Amygdala (tissue), 56 donors: ENCODE results near the gene SLC26A6.

Experiments
- DNase-seq, 56 donors: peaks; one replicate each; lab custom pipeline; 2025; lab: John Stamatoyannopoulos, UW

Gene SLC26A6

GRCh38 chr3:48601622-48601994 lies 33.7 kb downstream of the SLC26A6 start:
- peak in 1 of 56 donors; percentile 18 for DNase-seq

- DNase-seq = no peak
Measured at GRCh38 chr3:48600711-48601621, 34.3 kb downstream of the SLC26A6 start.

- DNase-seq = no peak
Measured at GRCh38 chr3:48599509-48600285, 35.6 kb downstream of the SLC26A6 start.

DNA sequence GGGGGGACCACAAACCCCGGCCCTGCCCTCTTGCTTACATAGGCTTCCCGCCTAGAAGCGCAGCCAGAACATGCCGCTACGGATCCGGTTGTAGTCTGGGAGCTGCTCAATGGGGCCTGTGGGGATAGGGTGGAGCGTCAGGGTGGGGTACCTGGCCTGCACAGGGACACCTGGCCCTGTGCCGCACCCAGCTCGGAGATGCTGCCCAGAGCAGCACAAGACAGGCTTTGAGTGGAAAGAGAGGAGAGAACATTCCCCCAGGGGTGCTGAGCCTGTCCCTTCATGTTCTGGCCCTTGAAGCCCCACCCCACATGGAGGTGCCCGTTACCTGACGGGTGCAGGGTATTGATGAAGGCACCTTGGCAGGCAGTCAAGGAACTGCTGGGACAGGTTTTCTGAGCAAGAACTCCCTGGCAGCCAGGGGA lies 36.2 kb downstream of the SLC26A6 start:
- DNase-seq = no peak

GRCh38 chr3:48598323-48599076 lies 36.8 kb downstream of the SLC26A6 start:
- DNase-seq = no peak

DNA sequence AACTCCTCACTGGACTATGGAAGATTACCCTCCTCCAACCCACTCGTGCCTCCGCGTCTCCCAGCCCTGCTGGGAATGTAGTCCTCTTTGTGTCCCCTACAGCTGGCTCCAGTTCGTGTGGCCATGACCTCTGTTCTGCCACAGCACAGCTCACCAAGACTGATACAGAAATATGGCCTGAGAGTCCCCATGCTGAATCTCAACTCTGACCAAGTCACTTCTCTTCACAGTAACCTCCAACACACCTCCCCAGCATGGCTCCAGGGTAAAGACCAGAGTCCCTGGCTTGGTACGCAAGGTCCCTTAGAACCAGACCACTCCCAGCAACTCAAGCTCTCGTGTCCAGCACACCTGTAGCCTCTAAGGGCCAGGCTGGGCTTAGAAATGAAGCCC lies 37.9 kb downstream of the SLC26A6 start:
- no peak for DNase-seq

DNA sequence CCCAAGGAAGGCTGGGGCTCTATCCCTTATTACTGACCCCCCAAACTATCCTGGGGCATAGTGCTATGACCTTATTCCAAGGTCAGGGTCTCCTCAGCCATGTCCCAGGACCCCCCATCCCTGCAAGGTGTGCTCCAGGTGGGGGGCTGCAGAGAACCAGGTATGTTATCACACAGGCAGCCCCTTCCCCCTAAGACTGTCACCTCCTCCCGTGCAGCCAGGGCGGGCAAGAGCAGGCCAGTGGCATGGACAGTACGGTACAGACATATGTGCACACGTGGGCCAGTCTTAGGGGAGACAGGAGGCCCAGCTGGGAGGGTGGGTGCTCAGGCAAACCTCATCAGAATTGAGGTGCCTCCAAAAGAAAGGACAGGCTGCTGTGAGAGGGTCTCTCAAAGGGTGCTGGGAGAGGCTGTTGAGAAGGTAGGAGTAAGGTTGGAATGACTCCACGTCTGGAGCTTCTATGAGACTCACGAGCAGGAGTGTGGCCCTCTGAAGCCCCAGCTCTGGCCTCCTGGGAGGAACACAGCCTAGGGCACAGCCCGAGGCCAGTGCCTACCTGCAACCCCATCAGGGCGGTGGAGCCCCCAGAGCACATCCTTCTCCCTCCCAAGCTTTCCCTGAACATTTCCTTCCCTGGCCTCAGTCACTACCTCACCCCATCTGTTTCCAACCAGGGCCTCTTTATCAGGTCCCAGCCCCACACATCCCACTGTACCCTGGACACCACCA lies 38.4 kb downstream of the SLC26A6 start:
- DNase-seq = no peak

DNA sequence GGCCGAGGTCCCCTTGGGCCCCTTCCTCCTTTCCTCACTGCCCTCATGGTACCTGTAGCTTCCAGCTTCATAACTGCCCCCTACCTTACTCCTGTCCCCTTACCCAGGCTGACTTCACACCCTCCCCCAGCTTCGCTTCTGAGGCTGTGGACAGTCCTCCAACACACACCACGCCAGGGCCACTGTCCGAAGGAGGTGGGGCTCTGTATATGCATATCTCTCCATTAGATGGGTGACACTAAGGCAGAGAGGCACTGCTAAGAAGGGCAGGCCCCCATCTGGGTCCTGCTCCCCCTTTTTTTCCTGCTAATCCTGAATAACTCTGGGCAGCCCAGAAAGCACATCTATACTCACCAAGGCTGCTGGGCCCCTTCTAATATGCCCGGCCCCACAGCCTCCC lies 39.1 kb downstream of the SLC26A6 start:
- no peak for DNase-seq

DNA sequence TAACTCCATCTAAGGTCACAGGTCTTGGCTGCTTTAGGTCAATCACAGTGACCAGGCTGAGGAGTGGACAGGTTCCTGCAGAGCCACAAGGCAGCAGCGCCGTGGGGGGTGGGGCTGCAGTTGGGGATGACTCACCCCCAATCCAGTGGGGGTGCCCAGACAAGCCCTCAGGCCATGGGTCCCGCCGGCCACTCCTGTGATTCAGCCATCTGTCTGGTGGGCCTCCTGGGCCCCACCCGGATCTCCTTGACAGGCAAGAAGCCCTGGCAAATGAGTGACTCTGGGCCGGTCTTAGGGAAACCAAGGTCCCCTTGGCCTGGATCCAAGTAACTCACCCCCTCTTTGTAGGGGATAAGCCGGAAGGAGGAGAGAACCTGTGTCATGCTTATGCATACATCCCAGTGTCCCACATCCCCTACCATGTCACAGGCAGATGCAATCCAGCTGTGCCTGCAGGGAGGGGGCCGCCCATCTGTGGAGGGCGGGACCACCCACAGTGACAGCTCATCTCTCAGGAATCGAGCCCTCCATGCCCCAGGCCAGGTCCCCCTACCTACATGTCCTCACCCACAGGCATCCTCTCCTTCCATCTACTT lies 39.6 kb downstream of the SLC26A6 start:
- DNase-seq = peak in 3 of 56 donors; percentile 33 to 71 (median 70)

DNA sequence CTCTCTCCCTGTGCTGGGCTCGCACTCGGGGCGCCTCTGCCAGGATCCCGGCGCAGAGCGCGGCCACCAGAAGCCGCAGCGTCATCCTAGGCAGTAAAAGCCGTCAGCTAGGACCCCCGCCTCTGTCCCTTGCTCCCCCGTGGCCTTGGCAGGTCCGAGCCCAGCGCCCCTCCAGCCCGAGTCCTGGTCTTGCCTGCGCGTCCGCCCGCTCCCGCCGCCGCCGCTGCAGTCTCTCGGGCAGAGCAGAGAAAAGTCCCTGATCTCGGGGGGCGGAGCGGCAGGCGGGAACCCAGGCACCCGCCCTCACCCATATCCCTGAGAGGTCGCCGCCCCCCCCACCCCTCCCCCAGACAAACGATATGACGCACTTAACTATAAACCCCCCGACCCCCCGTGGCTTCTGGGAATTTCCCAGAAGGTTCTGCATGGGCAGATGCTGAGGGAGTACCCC lies 40.2 kb downstream of the SLC26A6 start, which contains the start of gene COL7A1:
TSS of gene COL7A1 (minus strand) at position 255 of the 451 bp plus-strand sequence. CDS start at position 85, 170 bp downstream.
- peak in 1 of 56 donors; percentile 70 for DNase-seq

DNA sequence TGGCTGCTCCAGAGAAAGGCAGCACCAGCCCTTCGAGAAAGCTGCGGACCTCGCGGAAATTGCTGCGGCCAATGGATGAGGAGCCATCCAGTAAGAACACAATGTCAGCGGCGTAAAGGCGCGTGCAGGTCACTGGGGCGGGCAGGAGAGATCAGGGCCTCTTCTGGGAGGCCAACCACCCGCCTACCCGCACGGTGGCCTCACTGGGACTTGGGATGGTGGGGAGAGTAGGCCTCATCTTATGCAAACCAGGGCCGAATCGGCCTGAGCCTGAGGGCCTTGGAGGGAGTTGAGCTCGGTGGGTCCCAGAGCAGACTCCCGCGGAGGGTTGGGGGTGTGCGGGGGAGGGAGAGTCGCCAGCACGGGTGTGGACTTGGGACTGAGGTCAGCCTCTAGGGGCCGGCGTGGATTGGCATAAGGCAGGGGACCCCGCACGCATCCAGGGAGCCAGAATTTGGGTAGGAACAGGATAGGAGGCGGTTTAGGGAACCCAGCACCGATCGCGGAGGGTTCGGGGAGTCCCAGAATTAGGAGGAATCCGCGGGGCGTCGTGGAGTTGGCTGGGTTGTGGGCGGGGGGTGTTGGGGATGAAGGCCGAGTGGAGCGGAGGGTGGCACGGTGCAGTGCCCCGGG lies 40.7 kb downstream of the SLC26A6 start:
- DNase-seq = no peak

DNA sequence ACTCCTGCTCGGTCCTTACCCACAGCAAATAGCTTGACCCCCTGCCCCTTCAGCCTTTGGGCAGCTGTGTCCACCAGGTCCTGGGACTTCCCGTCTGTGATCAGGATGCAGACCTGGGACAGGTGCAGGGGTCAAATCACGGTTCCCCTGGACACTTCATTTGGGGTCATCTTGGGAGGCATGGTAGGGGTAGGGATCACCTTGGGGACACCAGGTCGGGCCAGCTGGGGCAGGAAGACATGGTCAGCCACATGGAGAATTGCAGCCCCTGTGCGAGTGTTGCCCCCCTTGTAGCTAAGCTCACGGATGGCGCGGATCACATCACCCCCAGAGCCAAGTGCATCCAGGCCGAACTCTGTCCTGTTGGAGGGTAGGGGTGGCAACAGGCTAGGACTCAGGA lies 41.9 kb downstream of the SLC26A6 start:
- DNase-seq = no peak

DNA sequence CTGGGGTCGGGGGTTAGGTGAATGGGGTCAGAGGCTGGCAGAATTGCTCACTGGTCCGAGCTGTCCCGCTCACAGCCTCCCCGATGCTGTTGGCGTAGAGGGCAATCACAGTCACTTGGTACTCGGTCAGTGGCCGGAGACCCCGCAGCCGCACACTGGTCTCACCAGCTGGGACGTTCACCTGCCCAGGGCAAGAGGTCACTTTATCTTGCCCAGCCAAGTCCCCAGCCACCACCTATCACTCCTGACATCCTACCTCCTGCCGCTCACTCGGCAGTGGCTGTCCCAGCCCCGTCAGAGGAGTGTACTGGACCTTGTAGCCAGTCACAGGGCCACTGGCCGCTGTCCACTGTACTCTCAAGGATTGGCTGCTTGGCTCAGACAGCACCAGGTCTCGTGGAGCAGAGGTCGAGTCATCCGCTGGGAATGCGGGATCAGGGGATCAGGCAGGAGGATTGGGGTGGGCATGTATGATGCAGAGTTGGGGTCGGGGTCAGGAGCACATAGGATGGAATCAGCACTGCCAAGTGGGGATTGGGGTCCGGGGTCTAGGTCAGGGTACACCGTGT lies 42.7 kb downstream of the SLC26A6 start:
- DNase-seq = no peak

DNA sequence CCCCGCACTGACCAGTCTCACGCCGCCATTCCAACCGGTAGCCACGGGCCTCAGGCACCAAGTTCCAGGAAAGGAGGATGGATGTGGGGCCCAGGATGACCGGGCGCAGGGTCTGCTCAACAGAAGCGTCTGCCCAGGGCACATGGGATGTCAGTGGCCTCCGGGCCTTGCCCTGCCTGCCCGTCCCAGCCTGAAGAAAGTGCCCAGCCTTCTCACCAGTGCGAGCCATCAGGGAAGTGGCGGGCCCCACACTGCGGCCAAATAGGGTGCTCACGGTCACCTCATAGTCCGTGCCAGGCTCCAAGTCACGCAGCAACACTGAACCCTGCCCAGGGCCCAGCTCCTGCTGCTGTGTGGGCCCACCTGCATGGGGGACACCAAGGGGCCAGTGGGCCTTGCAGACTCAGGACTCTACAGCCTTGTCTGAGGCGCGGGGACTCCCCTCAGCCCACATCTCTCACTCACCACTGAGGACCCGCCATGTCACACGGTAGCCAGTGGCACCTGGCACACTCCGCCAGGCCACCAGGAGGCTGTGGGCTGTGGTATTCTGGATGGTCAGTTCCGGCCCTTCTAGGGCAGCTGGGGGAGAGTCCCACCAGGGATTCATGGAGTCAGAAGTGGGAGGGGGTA lies 43.3 kb downstream of the SLC26A6 start:
- no peak for DNase-seq

DNA sequence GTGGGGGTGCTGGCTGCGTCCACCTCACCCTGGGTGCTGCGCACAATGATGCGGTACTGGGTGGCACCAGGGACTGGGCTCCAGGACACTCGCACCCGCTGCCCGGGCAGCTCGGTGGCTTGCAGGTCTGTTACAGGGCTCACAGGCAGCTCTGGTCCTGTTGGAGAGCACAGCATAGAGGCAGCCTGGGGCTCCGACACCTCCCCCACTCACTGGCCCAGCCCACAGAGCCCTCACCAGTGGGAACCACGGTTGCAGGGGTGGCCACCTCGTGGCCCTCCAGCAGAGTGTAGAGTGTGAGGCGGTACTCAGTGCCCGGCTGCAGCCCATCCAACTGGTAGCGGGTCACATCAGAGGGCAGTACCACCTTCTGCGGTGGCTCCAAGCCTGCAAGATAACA lies 43.8 kb downstream of the SLC26A6 start:
- no peak for DNase-seq

DNA sequence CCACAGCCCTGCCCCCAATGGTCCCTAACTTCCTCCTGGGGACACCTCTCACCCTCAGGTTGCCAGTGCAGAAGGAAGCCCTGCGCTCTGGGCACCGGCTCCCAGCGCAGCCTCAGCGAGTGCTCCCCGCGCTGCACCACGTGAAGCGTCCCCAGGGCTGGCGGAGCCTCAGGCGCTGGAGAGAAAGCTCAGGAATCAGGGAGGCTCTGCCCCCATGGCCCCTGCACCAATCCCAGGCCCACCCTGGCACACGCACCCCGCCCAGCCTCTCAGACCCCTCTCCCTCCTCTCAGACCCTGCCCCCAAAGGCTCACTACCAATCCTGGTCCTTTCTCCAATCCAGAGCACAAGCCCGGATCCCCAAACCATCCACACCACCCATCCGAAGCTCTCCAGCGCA lies 47.0 kb downstream of the SLC26A6 start:
- no peak for DNase-seq

DNA sequence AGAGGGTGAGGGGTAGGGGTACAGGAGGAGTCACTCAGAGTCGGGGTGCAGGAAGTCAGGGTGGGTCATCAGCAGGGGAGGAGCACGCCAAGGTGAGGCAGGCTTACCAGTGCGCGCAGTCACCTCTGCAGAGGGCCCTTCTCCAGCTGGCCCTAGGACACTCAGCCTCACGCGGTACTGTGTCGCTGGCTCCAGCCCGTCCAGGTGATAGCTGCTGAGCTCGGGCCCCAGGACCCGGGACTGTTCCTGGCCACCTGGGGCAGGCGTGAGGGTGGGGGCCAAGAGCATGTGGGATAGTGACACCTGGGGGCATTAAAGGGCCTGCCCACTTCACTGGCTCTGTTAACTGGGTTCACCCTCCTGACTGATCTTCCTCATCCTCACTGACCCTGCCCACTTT lies 47.6 kb downstream of the SLC26A6 start:
- DNase-seq = no peak

DNA sequence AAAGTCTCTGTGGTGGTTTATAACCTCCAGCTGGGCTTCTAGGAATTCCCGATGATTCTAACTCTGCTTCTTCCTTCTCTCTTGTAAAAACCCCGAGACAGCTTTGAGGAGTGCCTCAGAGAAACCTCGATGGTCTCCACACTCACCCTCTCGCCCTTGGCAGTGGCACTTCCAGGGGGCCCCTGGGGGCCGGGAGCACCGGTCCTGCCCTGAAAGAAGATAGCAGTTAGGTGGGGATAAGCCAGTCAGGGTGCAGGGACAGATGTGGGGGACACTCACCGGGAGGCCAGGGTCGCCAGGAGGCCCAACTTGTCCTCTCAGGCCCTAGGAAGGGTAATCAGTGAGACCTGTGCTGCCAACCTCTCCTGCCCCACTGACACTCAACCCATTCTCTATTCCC lies 49.9 kb downstream of the SLC26A6 start:
- no peak for DNase-seq
